NAMALWA (cell line): ENCODE results near the gene IFT57.
"Not testable (repeated sequence)": the region's sequence is repeated elsewhere in the genome, so short reads cannot be mapped to it uniquely, and the experiment has no call there.

Experiments
- DNase-seq: peaks from one replicate; pipeline ENCODE4 v3.0.0-alpha.2; 2015; ENCODE audit warnings: low spot score

The IFT57 gene

GRCh38 chr3:108159105-108159504 lies 63.1 kb downstream of the IFT57 start:
- no peak for DNase-seq

- no peak for DNase-seq
Observed at GRCh38 chr3:108158251-108158650, 64.0 kb downstream of the IFT57 start.

GRCh38 chr3:108157273-108157672 lies 65.0 kb downstream of the IFT57 start:
- no peak for DNase-seq

GRCh38 chr3:108156312-108156853 lies 65.8 kb downstream of the IFT57 start:
- no peak for DNase-seq

- DNase-seq, result not testable (repeated sequence)
Observed at GRCh38 chr3:108155642-108156041, 66.6 kb downstream of the IFT57 start.

- DNase-seq, result peak; percentile 74
Observed at GRCh38 chr3:108153451-108153981, 68.7 kb downstream of the IFT57 start.

GRCh38 chr3:108152274-108152673 lies 70.0 kb downstream of the IFT57 start:
- no peak for DNase-seq

GRCh38 chr3:108150200-108150599 lies 72.0 kb downstream of the IFT57 start:
- no peak for DNase-seq

- no peak for DNase-seq
Observed at GRCh38 chr3:108146139-108146538, 76.1 kb downstream of the IFT57 start.

GRCh38 chr3:108145578-108145977 lies 76.6 kb downstream of the IFT57 start:
- DNase-seq, result no peak

- no peak for DNase-seq
Observed at GRCh38 chr3:108137460-108137814, 84.8 kb downstream of the IFT57 start.

GRCh38 chr3:108136561-108137459 lies 85.4 kb downstream of the IFT57 start:
- DNase-seq, result no peak

- peak; percentile 47 for DNase-seq
Observed at GRCh38 chr3:108134555-108134880, 87.7 kb downstream of the IFT57 start.

- DNase-seq, result no peak
Observed at GRCh38 chr3:108133858-108134554, 88.2 kb downstream of the IFT57 start.

- no peak for DNase-seq
Observed at GRCh38 chr3:108133048-108133369, 89.2 kb downstream of the IFT57 start.

GRCh38 chr3:108131475-108132134 lies 90.6 kb downstream of the IFT57 start:
- no peak for DNase-seq

- no peak for DNase-seq
Observed at GRCh38 chr3:108130701-108131474, 91.3 kb downstream of the IFT57 start.

GRCh38 chr3:108130236-108130635 lies 92.0 kb downstream of the IFT57 start:
- DNase-seq, result peak; percentile 41

GRCh38 chr3:108127301-108127988 lies 94.8 kb downstream of the IFT57 start:
- DNase-seq, result peak; percentile 53

GRCh38 chr3:108126348-108126747 lies 95.9 kb downstream of the IFT57 start:
- DNase-seq, result no peak

- DNase-seq, result peak; percentile 98
Observed at GRCh38 chr3:108125550-108126071, 96.6 kb downstream of the IFT57 start.
